Middle frontal gyrus (tissue), 1 donor: Measurements from ENCODE around the gene TRAF3IP1.
"Not testable (repeated sequence)": the region's sequence is repeated elsewhere in the genome, so short reads cannot be mapped to it uniquely, and the experiment has no call there.

Experiments
- DNase-seq: peaks from one replicate; pipeline ENCODE4 v3.0.0-alpha.2; 2015; ENCODE audit warnings: low spot score; ENCODE audit errors: extremely low spot score

TRAF3IP1 gene

GRCh38 chr2:238320246-238320647 lies at the start of gene TRAF3IP1:
Gene TRAF3IP1 (plus strand): TSS chr2:238320518. CDS start chr2:238320663, 145 bp downstream.
- peak; percentile 89 for DNase-seq

GRCh38 chr2:238270606-238271005 lies 49.7 kb upstream of the TRAF3IP1 start:
- DNase-seq: no peak

- no peak for DNase-seq
Observed at GRCh38 chr2:238271061-238271554, 49.2 kb upstream of the TRAF3IP1 start.

GRCh38 chr2:238271686-238272085 lies 48.6 kb upstream of the TRAF3IP1 start:
- DNase-seq: not testable (repeated sequence)

- DNase-seq: no peak
Observed at GRCh38 chr2:238272156-238272555, 48.2 kb upstream of the TRAF3IP1 start.

- DNase-seq: not testable (repeated sequence)
Observed at GRCh38 chr2:238273433-238273832, 46.9 kb upstream of the TRAF3IP1 start.

- no peak for DNase-seq
Observed at GRCh38 chr2:238274152-238274865, 46.0 kb upstream of the TRAF3IP1 start.

- DNase-seq: no peak
Observed at GRCh38 chr2:238277695-238278094, 42.6 kb upstream of the TRAF3IP1 start.

- DNase-seq: no peak
Observed at GRCh38 chr2:238278626-238279323, 41.5 kb upstream of the TRAF3IP1 start.

GRCh38 chr2:238279324-238279682 lies 41.0 kb upstream of the TRAF3IP1 start:
- DNase-seq: no peak

- DNase-seq: no peak
Observed at GRCh38 chr2:238280083-238280825, 40.1 kb upstream of the TRAF3IP1 start.

GRCh38 chr2:238281826-238282480 lies 38.4 kb upstream of the TRAF3IP1 start:
- DNase-seq: no peak

GRCh38 chr2:238282861-238283738 lies 37.2 kb upstream of the TRAF3IP1 start:
- no peak for DNase-seq

- no peak for DNase-seq
Observed at GRCh38 chr2:238284802-238285515, 35.4 kb upstream of the TRAF3IP1 start.

GRCh38 chr2:238285653-238286082 lies 34.6 kb upstream of the TRAF3IP1 start:
- DNase-seq: no peak

- DNase-seq: no peak
Observed at GRCh38 chr2:238286095-238286494, 34.2 kb upstream of the TRAF3IP1 start.

- DNase-seq: no peak
Observed at GRCh38 chr2:238286551-238286950, 33.8 kb upstream of the TRAF3IP1 start.

- no peak for DNase-seq
Observed at GRCh38 chr2:238286987-238287736, 33.2 kb upstream of the TRAF3IP1 start.
